HG03045 (cell line): ENCODE data around the gene DLGAP1.
"Not testable (repeated sequence)": the region's sequence is repeated elsewhere in the genome, so short reads cannot be mapped to it uniquely, and the experiment has no call there.

ENCODE experiments used
- ATAC-seq: cut with Tn5 transposase; IDR thresholded peaks from one replicate; pipeline ENCODE4 v1.9.1; 2021; ENCODE audit warnings: mild to moderate bottlenecking, moderate library complexity; ENCODE audit not compliant: unreplicated experiment

DLGAP1 gene

DNA sequence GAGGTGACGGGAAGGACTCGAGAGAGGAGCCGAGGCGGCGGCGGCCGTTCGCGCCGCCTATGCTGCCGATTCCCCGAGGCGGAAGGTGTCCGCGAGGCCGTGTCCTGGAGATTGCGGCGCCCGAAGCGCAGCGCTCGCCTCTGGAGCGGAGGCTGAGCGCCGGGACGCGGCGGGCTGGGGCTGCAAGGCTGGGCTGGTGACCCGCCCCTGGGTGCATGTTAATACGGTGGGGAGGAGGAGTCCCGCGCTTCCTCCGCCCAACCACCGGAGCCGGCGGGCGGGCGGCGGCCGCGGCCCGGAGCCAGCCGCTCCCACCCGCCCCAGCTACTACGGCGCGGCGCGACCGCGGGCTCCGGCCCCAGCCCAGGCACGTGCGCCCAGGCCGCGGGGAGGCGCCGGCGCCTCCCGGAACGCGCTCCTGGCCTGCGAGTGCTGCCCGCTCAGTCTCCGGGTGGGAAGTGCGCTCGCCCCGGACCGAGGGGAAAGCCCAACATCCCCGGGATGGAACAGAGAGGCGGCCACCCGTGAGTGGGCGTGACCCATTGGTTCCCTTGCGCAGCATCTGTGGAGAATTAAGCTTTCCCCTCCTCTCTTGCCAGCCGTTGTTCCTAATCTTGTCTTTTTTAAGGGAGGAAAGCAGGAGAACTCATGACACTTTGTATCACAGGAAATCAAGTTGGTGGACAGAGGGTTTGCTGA is at the start of gene DLGAP1:
Gene DLGAP1 (minus strand): TSS at position 195 of the 699 bp plus-strand sequence.
- ATAC-seq, result peak; percentile 62

GRCh38 chr18:4494703-4495284 is 39.7 kb upstream of the DLGAP1 start:
- not testable (repeated sequence) for ATAC-seq

DNA sequence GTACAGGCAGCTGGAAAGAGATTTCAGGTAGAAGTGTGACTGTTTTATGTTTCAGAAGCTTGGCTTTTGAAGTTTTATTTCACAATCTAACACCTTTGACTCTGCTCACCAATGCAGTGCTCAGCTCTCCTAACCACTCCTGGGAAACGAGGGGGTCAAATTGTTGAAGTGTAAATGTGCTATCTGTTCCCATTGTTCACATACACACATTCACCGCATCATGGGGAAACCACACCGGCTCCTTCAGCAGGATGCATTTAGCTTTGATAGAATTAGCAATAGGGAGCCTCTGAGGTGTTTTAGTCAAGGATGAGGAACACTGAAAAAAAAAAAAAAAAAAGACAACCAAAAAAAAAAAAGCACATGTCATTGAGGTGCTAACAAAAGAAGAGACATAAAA is 13.4 kb upstream of the DLGAP1 start:
- no peak for ATAC-seq

- peak; percentile 16 for ATAC-seq
These were observed 482 bp downstream of the DLGAP1 start for GRCh38 chr18:4454537-4455112.

- no peak for ATAC-seq
These were observed 1.1 kb downstream of the DLGAP1 start for GRCh38 chr18:4453874-4454536.

GRCh38 chr18:4453567-4453873 is 1.6 kb downstream of the DLGAP1 start:
- ATAC-seq, result no peak

GRCh38 chr18:4450065-4450658 is 4.9 kb downstream of the DLGAP1 start:
- ATAC-seq, result no peak

DNA sequence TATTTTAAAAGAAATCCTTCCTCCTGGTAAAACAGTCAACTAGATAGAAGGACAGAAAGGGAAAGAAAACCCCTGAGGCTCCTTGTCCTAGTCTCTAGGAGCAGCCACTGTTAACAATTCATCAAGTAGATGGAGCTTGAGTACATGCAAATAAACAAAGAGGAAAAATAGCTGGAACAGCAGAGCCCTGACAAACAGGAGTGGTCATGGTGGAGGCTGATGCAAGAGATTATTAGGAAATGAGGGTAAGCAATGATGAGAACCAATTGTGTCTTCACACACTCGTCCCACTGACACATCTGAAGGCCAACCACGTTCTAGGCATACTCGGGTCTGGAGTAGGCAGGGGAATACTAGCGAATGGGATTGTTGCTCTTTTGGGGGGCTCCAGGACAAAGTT is 9.2 kb downstream of the DLGAP1 start:
- no peak for ATAC-seq

DNA sequence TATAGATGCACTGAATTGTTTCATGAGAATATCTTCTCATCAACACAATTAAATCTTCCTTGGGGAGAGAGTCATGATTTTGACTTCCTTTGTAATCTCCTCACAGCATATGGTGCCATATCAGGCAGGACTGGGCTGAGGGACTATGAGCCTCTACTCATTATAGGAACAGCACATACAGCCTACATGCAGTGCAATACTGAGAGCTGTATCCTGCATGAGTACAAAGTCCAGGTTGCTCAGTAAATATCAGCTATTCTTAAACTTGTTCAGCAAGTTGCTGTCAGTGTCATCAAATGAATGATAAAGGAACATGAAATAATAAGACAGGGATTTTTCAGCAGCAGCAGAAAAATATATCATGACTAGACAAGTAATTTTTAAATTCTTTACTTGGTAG is 10.8 kb downstream of the DLGAP1 start:
- no peak for ATAC-seq

DNA sequence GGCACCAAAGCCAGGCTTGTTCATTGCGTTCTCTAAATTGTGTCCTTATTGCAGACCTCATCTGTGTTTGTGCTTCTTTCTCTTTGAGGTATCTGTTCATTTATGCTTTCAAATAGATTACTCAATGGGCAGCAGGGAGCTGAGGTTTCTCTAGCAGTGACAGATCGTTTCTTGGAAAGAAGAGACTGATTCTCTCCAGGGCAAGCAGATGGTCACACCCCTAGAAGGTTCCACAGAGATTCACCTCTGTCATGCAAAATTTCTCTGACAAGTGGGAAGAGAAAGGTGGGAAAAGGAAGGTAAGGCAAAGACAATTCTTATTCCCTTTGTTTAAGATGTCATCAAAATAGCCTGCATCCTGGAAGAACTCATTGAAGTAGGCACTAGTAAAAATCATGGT is 14.0 kb downstream of the DLGAP1 start:
- no peak for ATAC-seq

GRCh38 chr18:4438938-4439337 is 16.2 kb downstream of the DLGAP1 start:
- ATAC-seq, result no peak

- ATAC-seq, result no peak
These were observed 21.4 kb downstream of the DLGAP1 start for GRCh38 chr18:4433717-4434116.

DNA sequence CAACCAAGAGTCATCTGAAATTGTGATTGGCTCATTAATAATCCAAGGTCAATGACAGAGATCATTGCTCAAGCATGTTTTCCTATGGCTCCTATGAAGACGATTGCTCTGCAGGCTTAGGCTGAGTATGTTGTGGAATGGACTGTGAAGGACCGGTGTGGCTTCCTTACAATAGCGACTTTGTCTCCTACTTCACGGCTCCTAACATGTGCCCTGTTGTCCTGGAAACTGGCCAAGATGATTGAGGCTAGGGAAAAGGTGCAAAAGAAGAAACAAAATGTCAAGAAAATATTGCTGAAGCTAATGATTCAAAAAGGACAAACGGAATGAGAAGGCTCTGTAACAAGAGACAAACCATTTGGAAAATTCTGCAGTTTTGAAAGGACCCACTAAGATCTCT is 24.3 kb downstream of the DLGAP1 start:
- ATAC-seq, result no peak

DNA sequence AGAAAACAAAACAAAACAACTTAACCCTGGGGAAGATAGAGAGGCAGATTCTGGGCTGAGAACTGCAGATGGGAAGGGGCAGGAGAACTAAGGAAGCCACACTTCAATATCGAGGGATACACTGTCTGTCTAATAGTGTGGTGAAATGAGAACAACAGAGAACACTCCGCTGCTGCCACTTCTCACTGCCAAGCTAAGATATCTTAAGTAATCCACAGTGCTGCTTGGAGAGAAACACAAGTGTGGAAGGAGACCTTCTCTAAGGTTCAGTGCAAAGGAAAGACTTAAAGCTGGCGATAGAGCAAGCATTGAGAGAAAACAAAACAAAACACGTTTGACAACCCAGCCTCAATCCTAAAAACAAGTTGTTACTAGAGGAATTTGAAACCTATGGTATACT is 37.4 kb downstream of the DLGAP1 start:
- ATAC-seq, result no peak

GRCh38 chr18:4416976-4417375 is 38.1 kb downstream of the DLGAP1 start:
- no peak for ATAC-seq

GRCh38 chr18:4412286-4412685 is 42.8 kb downstream of the DLGAP1 start:
- no peak for ATAC-seq

DNA sequence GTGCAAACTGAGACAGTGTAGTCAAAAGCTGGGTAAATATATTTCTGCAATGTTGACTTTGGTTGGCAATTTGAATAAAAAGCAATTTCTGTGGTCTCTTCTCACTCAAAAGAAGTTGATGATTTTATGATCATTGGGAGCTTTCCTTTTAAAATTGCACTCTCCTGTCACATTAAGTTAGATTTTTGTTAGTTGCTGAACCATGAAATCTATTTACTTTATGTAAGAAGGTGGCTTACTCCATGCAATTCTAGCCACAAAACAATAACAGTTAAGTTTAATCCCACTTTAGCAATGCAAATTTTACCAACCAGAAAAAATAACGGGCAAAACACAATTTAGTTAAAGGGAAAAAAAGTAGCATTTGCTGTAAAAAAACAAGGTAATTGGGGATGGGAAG is 48.3 kb downstream of the DLGAP1 start:
- no peak for ATAC-seq

- ATAC-seq, result no peak
These were observed 49.1 kb downstream of the DLGAP1 start for GRCh38 chr18:4405965-4406364.

- ATAC-seq, result no peak
These were observed 51.3 kb downstream of the DLGAP1 start for GRCh38 chr18:4403836-4404235.

DNA sequence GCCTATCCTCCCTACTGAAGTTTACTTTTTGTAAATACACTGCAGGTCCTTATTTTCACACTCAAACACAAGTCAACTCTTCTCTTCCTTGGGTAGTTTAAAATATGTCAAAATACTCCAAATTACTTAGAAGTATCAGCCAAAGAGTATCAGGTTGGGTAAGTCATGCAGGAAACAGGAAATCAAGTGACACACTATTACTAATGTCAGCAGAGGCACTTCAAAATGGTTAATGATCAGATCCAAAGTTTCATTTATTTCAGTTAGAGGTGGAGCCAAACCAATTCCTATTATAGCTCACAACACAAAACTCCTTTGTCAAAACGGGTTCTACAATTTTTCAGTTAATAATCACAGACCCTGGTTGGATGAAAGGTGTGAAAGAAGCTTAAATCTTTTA is 54.2 kb downstream of the DLGAP1 start:
- no peak for ATAC-seq

GRCh38 chr18:4399929-4400328 is 55.2 kb downstream of the DLGAP1 start:
- ATAC-seq, result no peak

GRCh38 chr18:4394700-4395099 is 60.4 kb downstream of the DLGAP1 start:
- no peak for ATAC-seq
